ENCODE data around the gene ARPIN. TPM values are rescaled to one million over a fixed set of nuclear protein-coding genes. Genes with fewer than 3 reads are reported as not detected.

ARPIN gene
- total and polyA plus RNA-seq, 5 donors from 2014 or later, result not detected

GRCh38 chr15:89908226-89908625 lies 4.5 kb downstream of the ARPIN start:
- Mint-ChIP-seq H3K27me3 (peaks cover 44% of the 10 kb centered on the region), H3K36me3 (no peaks in the 10 kb centered on the region), H3K27ac (no peak overlapping the region), H3K4me3 (no peak overlapping the region), H3K9me3 (peaks cover 0 to 3% (median 0%) of the 10 kb centered on the region in 7 donors), H3K4me1 (peaks cover 0 to 4% (median 0%) of the 10 kb centered on the region in 4 donors)
- Histone ChIP-seq H3K4me3 (ENCODE audit: low read depth, low read length) (no peak overlapping the region), H3K4me1 (ENCODE audit: control insufficient read depth, insufficient read depth, low read length, poor library complexity, severe bottlenecking) (peaks cover 5% of the 10 kb centered on the region), H3K27ac (ENCODE audit: insufficient read depth, low read length, poor library complexity, severe bottlenecking) (no peak overlapping the region), H3K27me3 (ENCODE audit: control insufficient read depth, insufficient read depth, low read length) (peaks cover 11% of the 10 kb centered on the region), H3K36me3 (ENCODE audit: control insufficient read depth, insufficient read depth, low read length) (no peaks in the 10 kb centered on the region), H3K9me3 (ENCODE audit: control insufficient read depth in 2 of 2, low read length in 2 of 2) (no peaks in the 10 kb centered on the region)
- DNase-seq, result no peak
- no peak for ATAC-seq (ENCODE audit: low read depth in 2 of 2)

GRCh38 chr15:89907289-89907688 lies 5.5 kb downstream of the ARPIN start:
- no peaks in the 10 kb centered on the region for H3K36me3 ChIP-seq (ENCODE audit: control insufficient read depth, insufficient read depth, low read length)
- no peak overlapping the region for H3K4me3 ChIP-seq (ENCODE audit: low read depth, low read length)
- H3K4me1 ChIP-seq (ENCODE audit: control insufficient read depth, insufficient read depth, low read length, poor library complexity, severe bottlenecking), result no peaks in the 10 kb centered on the region
- DNase-seq (no peak), ATAC-seq (ENCODE audit: low read depth in 2 of 2) (no peak)
- H3K9me3 ChIP-seq (ENCODE audit: control insufficient read depth in 2 of 2, low read length in 2 of 2), result no peaks in the 10 kb centered on the region
- H3K9me3 Mint-ChIP-seq, result peaks cover 0 to 3% (median 0%) of the 10 kb centered on the region in 7 donors
- no peaks in the 10 kb centered on the region for H3K36me3 Mint-ChIP-seq
- peaks cover 9% of the 10 kb centered on the region for H3K27me3 ChIP-seq (ENCODE audit: control insufficient read depth, insufficient read depth, low read length)
- H3K27me3 Mint-ChIP-seq, result peaks cover 40% of the 10 kb centered on the region
- peaks cover 0 to 2% (median 0%) of the 10 kb centered on the region in 4 donors for H3K4me1 Mint-ChIP-seq
- no peak overlapping the region for H3K27ac ChIP-seq (ENCODE audit: insufficient read depth, low read length, poor library complexity, severe bottlenecking)
- no peak overlapping the region for H3K4me3 Mint-ChIP-seq
- no peak overlapping the region for H3K27ac Mint-ChIP-seq

GRCh38 chr15:89905846-89906378 lies 6.8 kb downstream of the ARPIN start:
- Mint-ChIP-seq H3K9me3 (peaks cover 0 to 3% (median 0%) of the 10 kb centered on the region in 7 donors), H3K4me1 (no peaks in the 10 kb centered on the region), H3K4me3 (no peak overlapping the region), H3K36me3 (no peaks in the 10 kb centered on the region), H3K27ac (peak overlapping the region in 1 of 3 donors; percentile 13), H3K27me3 (peaks cover 32% of the 10 kb centered on the region)
- H3K4me1 ChIP-seq (ENCODE audit: control insufficient read depth, insufficient read depth, low read length, poor library complexity, severe bottlenecking), result no peaks in the 10 kb centered on the region
- DNase-seq (no peak), ATAC-seq (ENCODE audit: low read depth in 2 of 2) (no peak)
- H3K9me3 ChIP-seq (ENCODE audit: control insufficient read depth in 2 of 2, low read length in 2 of 2), result no peaks in the 10 kb centered on the region
- H3K27me3 ChIP-seq (ENCODE audit: control insufficient read depth, insufficient read depth, low read length), result peaks cover 4% of the 10 kb centered on the region
- no peak overlapping the region for H3K4me3 ChIP-seq (ENCODE audit: low read depth, low read length)
- H3K36me3 ChIP-seq (ENCODE audit: control insufficient read depth, insufficient read depth, low read length), result no peaks in the 10 kb centered on the region
- H3K27ac ChIP-seq (ENCODE audit: insufficient read depth, low read length, poor library complexity, severe bottlenecking), result no peak overlapping the region

GRCh38 chr15:89904519-89904918 lies 8.2 kb downstream of the ARPIN start:
- Histone ChIP-seq H3K9me3 (ENCODE audit: control insufficient read depth in 2 of 2, low read length in 2 of 2) (no peaks in the 10 kb centered on the region), H3K4me3 (ENCODE audit: low read depth, low read length) (no peak overlapping the region), H3K27ac (ENCODE audit: insufficient read depth, low read length, poor library complexity, severe bottlenecking) (no peak overlapping the region), H3K4me1 (ENCODE audit: control insufficient read depth, insufficient read depth, low read length, poor library complexity, severe bottlenecking) (no peaks in the 10 kb centered on the region), H3K27me3 (ENCODE audit: control insufficient read depth, insufficient read depth, low read length) (no peaks in the 10 kb centered on the region), H3K36me3 (ENCODE audit: control insufficient read depth, insufficient read depth, low read length) (no peaks in the 10 kb centered on the region)
- H3K4me3 Mint-ChIP-seq, result no peak overlapping the region
- DNase-seq, result no peak
- no peak overlapping the region for H3K27ac Mint-ChIP-seq
- ATAC-seq (ENCODE audit: low read depth in 2 of 2), result no peak
- H3K4me1 Mint-ChIP-seq, result no peaks in the 10 kb centered on the region
- peaks cover 21% of the 10 kb centered on the region for H3K27me3 Mint-ChIP-seq
- peaks cover 0 to 1% (median 0%) of the 10 kb centered on the region in 7 donors for H3K9me3 Mint-ChIP-seq
- H3K36me3 Mint-ChIP-seq, result no peaks in the 10 kb centered on the region

DNA sequence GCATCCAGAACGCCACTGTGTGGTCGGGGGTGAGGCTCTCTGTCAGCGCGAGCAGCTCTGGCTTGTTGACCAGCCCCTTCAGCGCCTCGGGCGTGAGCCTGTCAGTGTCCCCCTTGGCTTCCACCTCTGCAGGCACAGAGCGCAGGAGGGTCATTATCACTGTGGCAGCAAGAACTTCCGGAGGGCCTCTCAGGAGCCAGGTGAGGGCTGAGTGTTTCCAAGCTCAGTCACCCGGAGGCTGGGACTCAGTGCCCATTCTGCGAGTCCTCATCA lies 9.0 kb downstream of the ARPIN start:
- H3K27me3 ChIP-seq (ENCODE audit: control insufficient read depth, insufficient read depth, low read length), result no peaks in the 10 kb centered on the region
- no peaks in the 10 kb centered on the region for H3K4me1 Mint-ChIP-seq
- peaks cover 16% of the 10 kb centered on the region for H3K27me3 Mint-ChIP-seq
- no peak overlapping the region for H3K27ac Mint-ChIP-seq
- H3K4me3 ChIP-seq (ENCODE audit: low read depth, low read length), result no peak overlapping the region
- no peaks in the 10 kb centered on the region for H3K36me3 Mint-ChIP-seq
- ATAC-seq (ENCODE audit: low read depth in 2 of 2), result no peak
- H3K36me3 ChIP-seq (ENCODE audit: control insufficient read depth, insufficient read depth, low read length), result no peaks in the 10 kb centered on the region
- H3K27ac ChIP-seq (ENCODE audit: insufficient read depth, low read length, poor library complexity, severe bottlenecking), result no peak overlapping the region
- H3K4me1 ChIP-seq (ENCODE audit: control insufficient read depth, insufficient read depth, low read length, poor library complexity, severe bottlenecking), result no peaks in the 10 kb centered on the region
- no peaks in the 10 kb centered on the region for H3K9me3 ChIP-seq (ENCODE audit: control insufficient read depth in 2 of 2, low read length in 2 of 2)
- no peak for DNase-seq
- no peaks in the 10 kb centered on the region for H3K9me3 Mint-ChIP-seq
- no peak overlapping the region for H3K4me3 Mint-ChIP-seq

GRCh38 chr15:89903015-89903857 lies 9.5 kb downstream of the ARPIN start:
- Histone ChIP-seq H3K36me3 (ENCODE audit: control insufficient read depth, insufficient read depth, low read length) (no peaks in the 10 kb centered on the region), H3K9me3 (ENCODE audit: control insufficient read depth in 2 of 2, low read length in 2 of 2) (no peaks in the 10 kb centered on the region), H3K27me3 (ENCODE audit: control insufficient read depth, insufficient read depth, low read length) (no peaks in the 10 kb centered on the region), H3K27ac (ENCODE audit: insufficient read depth, low read length, poor library complexity, severe bottlenecking) (no peak overlapping the region), H3K4me1 (ENCODE audit: control insufficient read depth, insufficient read depth, low read length, poor library complexity, severe bottlenecking) (no peaks in the 10 kb centered on the region), H3K4me3 (ENCODE audit: low read depth, low read length) (no peak overlapping the region)
- Mint-ChIP-seq H3K4me3 (no peak overlapping the region), H3K9me3 (no peaks in the 10 kb centered on the region), H3K36me3 (no peaks in the 10 kb centered on the region), H3K27me3 (peaks cover 18% of the 10 kb centered on the region), H3K27ac (no peak overlapping the region), H3K4me1 (no peaks in the 10 kb centered on the region)
- ATAC-seq (ENCODE audit: low read depth in 2 of 2) (no peak), DNase-seq (no peak)

DNA sequence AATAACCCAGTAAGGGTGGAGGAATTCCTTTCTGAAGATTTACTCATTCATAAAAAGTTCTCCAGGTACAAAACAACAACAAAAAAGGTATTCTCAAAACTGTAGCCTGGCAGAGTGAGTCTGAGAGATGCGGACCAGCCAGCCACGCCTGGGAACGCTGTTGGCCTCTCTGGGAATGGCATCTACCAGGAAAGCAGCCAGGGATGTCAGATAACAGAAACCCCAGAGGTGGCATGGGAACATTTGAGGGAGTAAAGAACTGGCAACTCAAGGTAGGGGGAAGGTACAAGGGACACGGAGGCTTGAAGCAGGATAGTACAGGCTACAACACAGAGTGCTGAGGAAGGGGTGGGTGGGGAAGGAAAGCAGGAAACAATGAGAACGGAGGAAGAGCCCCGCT lies 11.9 kb downstream of the ARPIN start:
- H3K9me3 Mint-ChIP-seq, result no peaks in the 10 kb centered on the region
- H3K36me3 ChIP-seq (ENCODE audit: control insufficient read depth, insufficient read depth, low read length), result no peaks in the 10 kb centered on the region

More for the DNA sequence above, 11.9 kb downstream of the ARPIN start:
- Mint-ChIP-seq H3K4me3 (no peak overlapping the region), H3K36me3 (no peaks in the 10 kb centered on the region), H3K4me1 (no peaks in the 10 kb centered on the region), H3K27ac (no peak overlapping the region), H3K27me3 (peaks cover 19% of the 10 kb centered on the region)
- H3K27me3 ChIP-seq (ENCODE audit: control insufficient read depth, insufficient read depth, low read length), result no peaks in the 10 kb centered on the region
- no peak overlapping the region for H3K4me3 ChIP-seq (ENCODE audit: low read depth, low read length)
- ATAC-seq (ENCODE audit: low read depth in 2 of 2) (no peak), DNase-seq (no peak)
- no peaks in the 10 kb centered on the region for H3K9me3 ChIP-seq (ENCODE audit: control insufficient read depth in 2 of 2, low read length in 2 of 2)
- H3K27ac ChIP-seq (ENCODE audit: insufficient read depth, low read length, poor library complexity, severe bottlenecking), result no peak overlapping the region
- no peaks in the 10 kb centered on the region for H3K4me1 ChIP-seq (ENCODE audit: control insufficient read depth, insufficient read depth, low read length, poor library complexity, severe bottlenecking)
